GM18873 (cell line): ENCODE results near the gene SCAP.
"Not testable (repeated sequence)": the region's sequence is repeated elsewhere in the genome, so short reads cannot be mapped to it uniquely, and the experiment has no call there.

Source experiments
- ATAC-seq: cut with Tn5 transposase; IDR thresholded peaks from one replicate; pipeline ENCODE4 v1.9.1; 2021; ENCODE audit warnings: mild to moderate bottlenecking, moderate library complexity, moderate number of reproducible peaks; ENCODE audit not compliant: unreplicated experiment, low FRiP score

The SCAP gene

GRCh38 chr3:47370887-47371697 is 104.6 kb downstream of the SCAP start:
- no peak for ATAC-seq

GRCh38 chr3:47370020-47370419 is 105.7 kb downstream of the SCAP start:
- ATAC-seq: not testable (repeated sequence)

- ATAC-seq: no peak
These were observed 108.1 kb downstream of the SCAP start for GRCh38 chr3:47367631-47368030.

- no peak for ATAC-seq
These were observed 108.9 kb downstream of the SCAP start for GRCh38 chr3:47366833-47367232.

- ATAC-seq: no peak
These were observed 110.3 kb downstream of the SCAP start for GRCh38 chr3:47365213-47366153.
